ENCODE measurements around the gene KRT71.
"Not testable (repeated sequence)": the region's sequence is repeated elsewhere in the genome, so short reads cannot be mapped to it uniquely, and the experiment has no call there.

KRT71 gene

DNA sequence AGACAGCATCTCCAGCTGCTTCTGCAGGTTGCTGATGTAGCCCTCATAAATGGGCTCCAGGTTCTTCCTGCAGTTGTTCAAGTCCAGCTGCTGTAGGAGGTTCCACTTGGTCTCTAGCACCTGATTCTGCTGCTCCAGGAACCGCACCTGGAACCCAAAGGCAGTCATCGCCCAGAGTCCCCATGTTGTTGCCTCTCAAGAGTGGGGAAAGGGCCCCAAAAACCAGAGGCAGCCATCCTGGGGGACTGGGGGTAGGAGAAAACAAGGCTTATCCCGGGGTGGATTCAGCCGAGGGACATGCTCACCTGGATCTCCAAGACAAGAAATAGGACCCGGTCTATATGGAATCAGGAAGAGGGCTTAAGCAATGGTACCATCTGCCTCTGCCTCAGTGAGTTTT, 46.0 kb upstream of the KRT71 start:
- Histone ChIP-seq H3K27me3 (replicated peaks; ENCODE audit: insufficient read depth, low read length) (peaks cover 58% of the 10 kb centered on the region), H3K9ac (ENCODE audit: low read length) (no peak overlapping the region), H3F3A (ENCODE audit: insufficient read depth, low read length) (no peaks in the 10 kb centered on the region), H2AFZ (ENCODE audit: low read length) (no peak overlapping the region), H3K4me3 (ENCODE audit: low read length) (no peak overlapping the region), H3K36me3 (replicated peaks; ENCODE audit: insufficient read depth, low read length) (no peaks in the 10 kb centered on the region), H3K9me3 (replicated peaks; ENCODE audit: insufficient read depth, low read length) (no peaks in the 10 kb centered on the region), H4K20me1 (ENCODE audit: insufficient read depth, low read length) (no peaks in the 10 kb centered on the region), H3K27ac (ENCODE audit: low read length) (no peak overlapping the region), H3K4me2 (ENCODE audit: low read depth, low read length) (no peak overlapping the region), H3K4me1 (ENCODE audit: low read length) (no peaks in the 10 kb centered on the region), H3K9me2 (replicated peaks; ENCODE audit: insufficient read depth, low read length) (no peaks in the 10 kb centered on the region), H3K79me2 (ENCODE audit: low read length) (no peaks in the 10 kb centered on the region)
- TF ChIP-seq, protein P1, sequence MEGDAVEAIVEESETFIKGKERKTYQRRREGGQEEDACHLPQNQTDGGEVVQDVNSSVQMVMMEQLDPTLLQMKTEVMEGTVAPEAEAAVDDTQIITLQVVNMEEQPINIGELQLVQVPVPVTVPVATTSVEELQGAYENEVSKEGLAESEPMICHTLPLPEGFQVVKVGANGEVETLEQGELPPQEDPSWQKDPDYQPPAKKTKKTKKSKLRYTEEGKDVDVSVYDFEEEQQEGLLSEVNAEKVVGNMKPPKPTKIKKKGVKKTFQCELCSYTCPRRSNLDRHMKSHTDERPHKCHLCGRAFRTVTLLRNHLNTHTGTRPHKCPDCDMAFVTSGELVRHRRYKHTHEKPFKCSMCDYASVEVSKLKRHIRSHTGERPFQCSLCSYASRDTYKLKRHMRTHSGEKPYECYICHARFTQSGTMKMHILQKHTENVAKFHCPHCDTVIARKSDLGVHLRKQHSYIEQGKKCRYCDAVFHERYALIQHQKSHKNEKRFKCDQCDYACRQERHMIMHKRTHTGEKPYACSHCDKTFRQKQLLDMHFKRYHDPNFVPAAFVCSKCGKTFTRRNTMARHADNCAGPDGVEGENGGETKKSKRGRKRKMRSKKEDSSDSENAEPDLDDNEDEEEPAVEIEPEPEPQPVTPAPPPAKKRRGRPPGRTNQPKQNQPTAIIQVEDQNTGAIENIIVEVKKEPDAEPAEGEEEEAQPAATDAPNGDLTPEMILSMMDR (IDR thresholded peaks at IDR 0.05; ENCODE audit: low read length), result no peak
- TF ChIP-seq EZH2 (optimal IDR thresholded peaks at IDR 0.05; ENCODE audit: low read depth, low read length) (no peak), EZH2phosphoT487 (IDR thresholded peaks at IDR 0.05; ENCODE audit: low read length) (no peak)
- no peak for DNase-seq

DNA sequence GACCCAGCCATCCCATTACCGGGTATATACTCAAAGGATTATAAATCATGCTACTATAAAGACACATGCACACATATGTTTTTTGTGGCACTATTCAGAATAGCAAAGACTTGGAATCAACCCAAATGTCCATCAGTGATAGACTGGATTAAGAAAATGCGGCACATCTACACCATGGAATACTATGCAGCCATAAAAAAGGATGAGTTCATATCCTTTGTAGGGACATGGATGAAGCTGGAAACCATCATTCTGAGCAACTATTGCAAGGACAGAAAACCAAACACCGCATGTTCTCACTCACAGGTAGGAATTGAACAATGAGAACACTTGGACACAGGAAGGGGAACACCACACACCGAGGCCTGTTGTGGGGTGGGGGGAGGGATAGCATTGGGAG, 41.3 kb upstream of the KRT71 start:
- not testable (repeated sequence) for H3K36me3 ChIP-seq (replicated peaks; ENCODE audit: insufficient read depth, low read length); H3F3A ChIP-seq (ENCODE audit: insufficient read depth, low read length); H4K20me1 ChIP-seq (ENCODE audit: insufficient read depth, low read length); DNase-seq; H3K27ac ChIP-seq (ENCODE audit: low read length); H3K9ac ChIP-seq (ENCODE audit: low read length); H3K4me3 ChIP-seq (ENCODE audit: low read length); H3K4me2 ChIP-seq (ENCODE audit: low read depth, low read length); H2AFZ ChIP-seq (ENCODE audit: low read length); H3K9me3 ChIP-seq (replicated peaks; ENCODE audit: insufficient read depth, low read length); H3K79me2 ChIP-seq (ENCODE audit: low read length); H3K4me1 ChIP-seq (ENCODE audit: low read length); H3K9me2 ChIP-seq (replicated peaks; ENCODE audit: insufficient read depth, low read length)
- peaks cover 39% of the 10 kb centered on the region for H3K27me3 ChIP-seq (replicated peaks; ENCODE audit: insufficient read depth, low read length)

- H3K27ac ChIP-seq (ENCODE audit: low read length), result no peak overlapping the region
- peaks cover 31% of the 10 kb centered on the region for H3K27me3 ChIP-seq (replicated peaks; ENCODE audit: insufficient read depth, low read length)
- TF ChIP-seq, protein P1 (IDR thresholded peaks at IDR 0.05; ENCODE audit: low read length), result no peak
- no peaks in the 10 kb centered on the region for H3F3A ChIP-seq (ENCODE audit: insufficient read depth, low read length)
- H3K36me3 ChIP-seq (replicated peaks; ENCODE audit: insufficient read depth, low read length), result no peaks in the 10 kb centered on the region
- no peak overlapping the region for H3K9ac ChIP-seq (ENCODE audit: low read length)
- no peaks in the 10 kb centered on the region for H3K9me2 ChIP-seq (replicated peaks; ENCODE audit: insufficient read depth, low read length)
- H3K9me3 ChIP-seq (replicated peaks; ENCODE audit: insufficient read depth, low read length), result no peaks in the 10 kb centered on the region
- H3K4me2 ChIP-seq (ENCODE audit: low read depth, low read length), result no peak overlapping the region
- no peak overlapping the region for H3K4me3 ChIP-seq (ENCODE audit: low read length)
- H3K4me1 ChIP-seq (ENCODE audit: low read length), result no peaks in the 10 kb centered on the region
- H4K20me1 ChIP-seq (ENCODE audit: insufficient read depth, low read length), result no peaks in the 10 kb centered on the region
- DNase-seq, result no peak
- no peak overlapping the region for H2AFZ ChIP-seq (ENCODE audit: low read length)
- H3K79me2 ChIP-seq (ENCODE audit: low read length), result no peaks in the 10 kb centered on the region
Observed at GRCh38 chr12:52591521-52591920, 38.6 kb upstream of the KRT71 start.

- no peaks in the 10 kb centered on the region for H3K9me2 ChIP-seq (replicated peaks; ENCODE audit: insufficient read depth, low read length)
- no peaks in the 10 kb centered on the region for H3K9me3 ChIP-seq (replicated peaks; ENCODE audit: insufficient read depth, low read length)
- H3K27me3 ChIP-seq (replicated peaks; ENCODE audit: insufficient read depth, low read length), result peaks cover 33% of the 10 kb centered on the region
- no peak overlapping the region for H3K4me3 ChIP-seq (ENCODE audit: low read length)
- no peaks in the 10 kb centered on the region for H3K79me2 ChIP-seq (ENCODE audit: low read length)
- H3K9ac ChIP-seq (ENCODE audit: low read length), result no peak overlapping the region
- no peak for TF ChIP-seq EZH2phosphoT487 (IDR thresholded peaks at IDR 0.05; ENCODE audit: low read length)
- TF ChIP-seq, protein P1 (IDR thresholded peaks at IDR 0.05; ENCODE audit: low read length), result no peak
- no peak for TF ChIP-seq EZH2 (optimal IDR thresholded peaks at IDR 0.05; ENCODE audit: low read depth, low read length)
- no peak overlapping the region for H2AFZ ChIP-seq (ENCODE audit: low read length)
- H3K36me3 ChIP-seq (replicated peaks; ENCODE audit: insufficient read depth, low read length), result no peaks in the 10 kb centered on the region
- no peaks in the 10 kb centered on the region for H4K20me1 ChIP-seq (ENCODE audit: insufficient read depth, low read length)
- no peak overlapping the region for H3K27ac ChIP-seq (ENCODE audit: low read length)
- no peaks in the 10 kb centered on the region for H3K4me1 ChIP-seq (ENCODE audit: low read length)
- H3F3A ChIP-seq (ENCODE audit: insufficient read depth, low read length), result no peaks in the 10 kb centered on the region
- no peak overlapping the region for H3K4me2 ChIP-seq (ENCODE audit: low read depth, low read length)
- no peak for DNase-seq
Observed at GRCh38 chr12:52590021-52590420, 37.1 kb upstream of the KRT71 start.
